Left cardiac atrium (tissue), 4 donors: ENCODE measurements around the gene KLHL18. TPM values are rescaled to one million over a fixed set of nuclear protein-coding genes. Genes with fewer than 3 reads are reported as not detected.
"Not testable (repeated sequence)": the region's sequence is repeated elsewhere in the genome, so short reads cannot be mapped to it uniquely, and the experiment has no call there.

ENCODE experiments used
- ATAC-seq, 2 donors: fragments of 200-7000 bp; cut with Tn5 transposase; one replicate each; pipeline ENCODE4 v1.9.1; 2020; ENCODE audit warnings: mild to moderate bottlenecking in 2 of 2, moderate library complexity in 2 of 2
- DNase-seq: peaks from one replicate; pipeline ENCODE4 v3.0.0-alpha.2; 2020
- intact Hi-C, 2 donors: fragments of 100-400 bp; cut with DNase I; formaldehyde crosslinking; loops; one replicate each; pipeline versions ENCODE4 v1.14.1 to v1.15.1; 2022 to 2023
- long read RNA-seq: library from polyadenylated mRNA; unstranded; transcript quantifications from one replicate; pipeline ENCODE4 v2.0.0, GENCODE V29; 2021
- total RNA-seq, 2 donors: library from RNA; stranded (reverse); fragmentation: NEBNext Ultra II Directional; extraction: Animal tissue kit (Norgen Biotek cat#: 25700); gene quantifications; one replicate each; pipeline ENCODE4 v1.2.1, GENCODE V29; 2021
- donor health status: DM: no; HTN: yes; CAD: no.
- donor health status: DM: no; HTN: yes; CAD: no; lungs with severe emphysema.
- donor health status: DM: yes; HTN: yes; CAD: no.
- donor health status: Dilated cardiomyopathy.

Gene KLHL18
- 10 to 100 TPM; 32.9 to 39.5 TPM for total RNA-seq
- long read RNA-seq, full-length matches to known transcripts, result 14 of 30 reads
- long read RNA-seq, partial matches to known transcripts, result 2 of 30 reads
- long read RNA-seq, other reads (novel, unspliced or antisense), result 14 of 30 reads

DNA sequence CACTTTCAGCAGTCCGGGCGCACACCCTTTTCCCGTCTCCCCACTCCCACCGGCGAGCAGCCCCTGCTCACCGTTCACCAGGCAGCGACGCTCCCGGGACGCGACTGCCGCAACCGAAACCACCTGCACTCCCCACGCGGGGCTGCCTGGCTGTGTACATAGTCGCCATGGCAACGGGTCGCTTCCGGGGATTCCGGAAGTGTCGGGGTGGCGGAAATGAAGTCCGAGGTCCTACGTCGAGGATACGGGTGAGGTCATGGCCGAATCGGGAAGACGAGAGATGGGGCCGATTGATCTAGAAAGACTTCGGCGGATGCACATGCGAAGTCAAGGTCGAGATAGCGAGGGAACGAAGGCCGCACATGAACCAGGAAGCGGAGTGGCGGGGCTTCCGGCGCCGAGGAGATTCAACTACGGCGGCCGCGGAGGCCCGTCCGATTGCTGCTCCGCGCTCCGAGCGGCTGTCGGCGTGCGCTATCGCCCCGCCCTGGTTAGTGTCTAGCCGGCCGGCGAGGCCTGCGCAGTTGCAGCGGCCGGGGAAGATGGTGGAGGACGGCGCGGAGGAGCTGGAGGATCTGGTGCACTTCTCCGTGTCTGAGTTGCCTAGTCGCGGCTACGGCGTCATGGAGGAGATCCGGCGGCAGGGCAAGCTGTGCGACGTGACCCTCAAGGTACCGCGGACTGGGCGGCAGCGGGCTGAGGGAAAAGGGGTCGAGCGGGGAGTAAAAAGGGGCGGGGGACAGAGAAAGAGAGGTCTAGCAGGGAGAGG is at the start of gene KLHL18, which contains the start of gene KIF9:
Gene KLHL18, plus strand, starts transcription at position 521 of the 769 bp plus-strand sequence. Its CDS starts 22 bp downstream, at position 543.
Gene KIF9, minus strand, starts transcription at position 376 of the 769 bp plus-strand sequence. CDS start 5,425 bp downstream, outside the sequence.
- intact Hi-C loops, result loop anchor here in 1 of 2 donors (10.0 kb wide), 1 partner anchor 118 kb away; the partner anchor contains the start of gene SETD2

DNA sequence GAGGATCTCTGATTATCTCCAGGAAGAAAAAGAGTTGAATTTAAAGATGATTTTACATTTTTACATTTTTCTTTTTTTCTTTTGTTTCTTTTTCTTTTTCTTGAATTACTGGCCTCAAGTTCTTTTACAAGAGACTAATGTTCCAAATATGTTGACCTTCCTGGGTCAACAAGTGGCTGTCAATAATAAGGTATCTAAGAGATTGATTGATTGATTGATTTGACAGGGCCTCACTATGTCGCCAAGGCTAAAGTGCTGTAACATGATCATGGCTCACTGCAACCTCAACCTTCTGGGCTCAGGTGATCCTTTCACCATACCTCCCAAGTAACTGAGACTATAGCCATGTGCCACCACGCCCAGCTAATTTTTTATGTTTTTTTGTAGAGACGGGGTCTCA is 44.7 kb upstream of the KLHL18 start:
- intact Hi-C loops, result no loop called here
- no peak for ATAC-seq
- no peak for DNase-seq

More for the DNA sequence above, at the start of gene KLHL18, which contains the start of gene KIF9:
- DNase-seq (peak; percentile 96), ATAC-seq (peak; percentile 97)

DNA sequence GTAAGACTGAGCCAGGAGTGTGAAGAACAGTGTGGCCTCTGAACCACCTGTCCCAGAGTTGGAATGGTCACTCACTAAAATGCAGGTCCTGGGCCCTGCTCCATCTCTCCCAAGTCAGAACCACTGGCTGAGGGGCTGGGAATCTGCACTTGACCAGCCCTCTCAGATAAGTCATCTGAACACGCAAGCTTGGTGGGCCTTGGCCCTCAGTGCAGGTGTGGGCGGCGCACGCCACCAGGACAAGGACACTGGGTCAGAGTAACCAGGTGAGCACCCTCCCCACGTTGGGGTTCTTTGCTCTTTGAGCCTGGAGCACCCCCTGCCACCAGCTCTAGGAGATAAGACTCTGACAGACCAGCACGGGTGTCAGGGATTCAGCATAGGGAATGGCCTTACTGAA is 42.8 kb upstream of the KLHL18 start:
- DNase-seq, result no peak
- ATAC-seq, result no peak
- intact Hi-C loops, result no loop called here

DNA sequence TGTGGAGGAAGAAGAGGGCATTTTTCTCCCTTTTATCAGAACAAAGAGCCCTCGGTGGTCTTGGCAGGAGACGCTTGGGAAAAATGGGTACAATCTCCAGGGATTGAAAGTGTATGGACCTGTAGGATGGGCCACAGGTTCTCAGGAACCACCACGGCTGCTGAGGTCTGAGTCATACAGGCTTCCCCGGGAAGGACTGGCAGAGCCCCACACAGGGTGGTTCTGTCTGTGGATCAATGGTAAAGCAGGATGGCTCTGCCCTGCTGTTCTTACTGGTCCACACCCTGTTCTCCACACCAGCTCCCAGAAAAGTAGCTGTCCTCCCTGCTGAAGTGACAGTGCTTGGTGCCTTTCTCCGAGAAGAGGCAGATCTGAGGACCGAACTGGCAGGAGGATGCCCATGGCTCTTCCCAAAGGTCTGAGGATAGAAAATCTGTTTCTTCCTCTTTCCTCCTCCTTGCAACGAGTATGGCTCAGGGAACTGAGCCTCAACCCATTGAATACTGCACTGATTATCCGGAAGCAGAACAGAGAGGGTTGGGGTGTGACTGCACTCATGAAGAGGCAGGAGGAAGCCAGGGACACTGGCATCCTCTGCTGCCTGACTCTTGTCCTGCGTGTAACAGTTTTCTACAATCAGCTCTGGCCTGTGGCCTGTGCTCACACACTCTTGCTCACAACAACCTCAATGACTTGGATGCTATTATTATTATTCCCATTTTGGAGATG is 39.2 kb upstream of the KLHL18 start:
- peak in 1 of 2 donors; percentile 47 for ATAC-seq
- intact Hi-C loops, result no loop called here
- no peak for DNase-seq

DNA sequence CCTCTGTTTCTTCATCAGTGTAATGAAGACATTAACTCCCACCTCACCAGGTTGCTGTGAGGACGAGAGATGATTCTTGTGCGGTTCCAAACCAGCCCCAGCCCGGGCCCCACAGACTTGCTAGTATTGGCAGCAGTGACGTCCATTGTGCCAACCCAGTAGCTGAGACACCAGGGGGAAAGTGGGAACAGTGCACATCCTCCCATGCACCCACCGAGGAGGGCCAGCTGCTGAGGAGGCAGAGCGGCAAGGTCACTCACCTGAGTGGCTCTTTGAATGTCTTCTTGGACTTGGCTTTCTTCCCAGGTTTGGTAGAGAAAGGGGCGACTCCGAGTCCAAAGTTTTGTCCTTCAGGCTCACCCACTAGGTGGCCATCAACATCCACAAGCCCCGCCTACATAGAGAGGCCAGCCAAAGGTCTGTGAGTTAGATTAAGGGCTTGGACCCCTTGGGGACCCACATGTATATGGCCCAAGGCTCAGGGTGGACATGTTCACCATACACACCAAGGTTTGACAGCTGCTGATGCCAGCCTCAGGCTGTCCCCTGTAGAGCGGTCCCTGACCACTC is 38.1 kb upstream of the KLHL18 start:
- DNase-seq (no peak), ATAC-seq (no peak)
- intact Hi-C loops, result no loop called here

DNA sequence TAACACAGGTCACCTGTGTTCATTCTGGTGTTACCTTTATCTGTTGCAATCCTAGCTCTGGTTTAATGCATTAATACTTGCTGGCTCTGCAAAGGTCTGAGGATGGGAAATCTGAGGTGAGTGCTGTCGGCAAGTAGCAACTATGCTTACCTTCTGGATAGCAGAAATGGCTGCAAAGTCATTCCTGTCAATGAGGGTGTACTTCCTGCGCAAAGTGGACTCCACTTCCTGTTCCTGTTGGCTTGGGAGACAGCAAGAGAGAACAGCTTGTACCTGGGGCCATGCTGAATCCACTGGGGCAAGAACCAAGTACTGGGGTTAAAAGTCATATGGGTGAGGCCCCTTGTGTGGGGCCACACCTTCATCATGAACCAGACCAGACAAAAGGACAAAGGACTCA is 37.5 kb upstream of the KLHL18 start:
- ATAC-seq (no peak), DNase-seq (no peak)
- intact Hi-C loops, result no loop called here

DNA sequence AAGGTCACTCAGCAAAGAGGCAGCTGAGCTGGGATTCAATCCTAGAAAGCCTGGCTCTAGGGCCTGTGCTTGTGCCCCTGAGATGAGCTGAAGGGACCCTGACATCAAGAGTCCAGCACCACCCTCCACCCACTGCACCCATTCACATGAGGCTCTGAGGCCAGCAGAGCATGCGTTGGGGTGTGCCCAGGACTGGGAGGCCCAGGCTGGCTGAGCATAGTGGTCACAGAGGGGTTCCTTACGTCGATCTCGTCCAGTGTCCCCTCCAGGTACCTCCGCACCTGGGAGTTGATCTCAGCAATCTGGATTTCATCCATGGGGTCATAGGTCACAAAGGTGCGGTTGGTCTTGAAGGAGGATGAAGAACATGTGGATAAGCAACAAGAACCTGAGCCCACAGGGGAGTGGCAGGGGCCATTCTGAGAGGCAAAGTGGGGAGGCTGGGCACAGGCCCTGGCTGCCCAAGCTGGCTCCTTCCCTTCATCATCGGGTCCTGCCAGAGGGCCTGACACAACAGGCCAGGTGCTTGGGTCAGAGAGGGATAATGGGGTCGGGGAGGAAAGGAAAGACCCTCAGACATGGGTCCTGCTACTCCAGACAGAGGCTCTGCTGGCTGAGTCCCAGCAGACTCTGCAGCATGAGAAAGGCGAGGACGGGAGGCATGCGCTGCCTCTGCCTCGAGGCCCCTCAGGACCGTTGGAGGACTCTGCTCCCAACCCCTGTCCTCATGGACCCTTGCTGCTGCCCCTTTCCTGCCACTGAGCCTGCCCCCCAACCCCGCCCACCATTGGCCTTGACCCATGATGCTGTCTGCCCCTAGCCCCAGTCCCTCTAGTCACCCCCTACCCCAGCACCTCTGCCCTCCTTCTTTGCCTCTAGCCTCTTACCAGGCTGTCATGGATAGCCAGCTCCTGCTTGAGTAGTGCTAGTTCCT is 35.3 kb upstream of the KLHL18 start:
- DNase-seq (no peak), ATAC-seq (no peak)
- intact Hi-C loops, result no loop called here

DNA sequence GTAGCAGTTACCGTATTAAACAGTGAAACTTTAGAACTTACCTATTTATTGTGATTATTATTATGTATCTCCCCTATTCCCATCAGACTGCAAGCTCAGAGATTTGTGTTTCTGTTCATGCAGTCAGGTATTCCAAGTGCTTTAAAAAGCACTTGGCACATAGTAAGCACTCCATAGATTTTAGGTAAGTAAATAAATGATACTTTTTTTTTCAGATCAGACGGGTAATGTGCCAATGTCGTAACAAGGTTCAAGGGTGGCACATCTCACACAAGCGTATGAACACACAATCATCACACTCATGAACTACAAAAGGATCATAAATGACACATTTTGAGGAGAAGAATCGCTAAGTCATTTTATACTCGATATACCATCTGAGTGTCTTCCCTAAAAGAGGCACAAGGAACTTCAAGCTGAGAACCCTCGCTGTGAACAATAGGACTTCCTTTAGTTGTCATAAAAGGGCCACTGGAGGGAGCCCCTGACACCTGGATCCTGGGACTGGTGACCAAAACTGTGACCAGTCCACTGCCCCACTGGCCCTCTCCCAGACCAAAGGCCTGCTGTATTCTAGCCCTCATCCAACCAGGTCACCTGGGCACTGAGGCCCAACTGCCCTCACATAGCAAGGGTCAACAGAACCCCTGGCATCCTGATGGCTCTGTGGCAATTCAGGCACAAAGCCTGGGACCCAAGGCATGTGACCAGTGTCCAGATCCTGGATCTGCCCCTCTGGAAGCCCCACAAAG is 32.3 kb upstream of the KLHL18 start:
- intact Hi-C loops, result loop anchor here (1.0 to 5.0 kb wide), 2 partner anchors 72 to 74 kb away; no protein-coding TSS in a partner anchor
- peak; percentile 65 to 76 for ATAC-seq
- DNase-seq, result peak; percentile 47

DNA sequence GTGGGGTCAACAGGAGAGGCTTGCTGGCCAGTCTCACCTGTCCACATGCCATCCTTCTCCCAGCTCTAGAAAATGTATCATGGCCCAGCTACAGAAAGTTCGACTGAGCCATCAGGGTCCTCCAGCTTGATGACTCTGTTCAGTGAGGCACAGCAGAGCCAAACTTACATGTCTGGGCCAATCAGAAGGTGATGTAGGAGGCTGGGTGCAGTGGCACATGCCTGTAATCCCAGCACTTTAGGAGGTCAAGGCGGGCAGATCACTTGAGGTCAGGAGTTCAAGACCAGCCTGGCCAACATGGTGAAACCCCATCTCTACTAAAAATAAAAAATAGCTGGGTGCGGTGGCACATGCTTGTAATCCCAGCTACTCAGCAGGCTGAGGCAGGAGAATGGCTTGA is 31.7 kb upstream of the KLHL18 start:
- not testable (repeated sequence) for ATAC-seq

DNA sequence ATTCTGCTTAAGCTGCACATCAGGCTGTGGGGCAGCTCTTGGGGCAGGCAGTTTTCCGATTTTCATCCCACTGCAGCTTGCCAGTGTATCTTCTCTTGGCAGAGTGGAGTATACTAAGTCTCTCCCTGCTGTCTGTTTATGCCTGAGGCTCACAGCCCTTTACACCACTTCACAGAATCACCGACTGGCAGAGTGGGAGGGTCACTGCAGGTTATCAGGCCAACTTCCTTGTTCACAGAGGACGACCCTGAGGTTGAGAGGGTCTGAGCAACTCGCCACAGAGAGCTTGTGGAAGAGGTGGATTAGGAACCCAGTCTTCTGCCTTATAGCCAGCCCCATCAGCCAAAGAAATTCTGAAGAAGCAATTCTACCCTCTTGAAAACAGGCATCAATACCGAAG is 31.1 kb upstream of the KLHL18 start:
- no peak for DNase-seq
- intact Hi-C loops, result loop anchor here in 1 of 2 donors (5.0 kb wide), 1 partner anchor 71 kb away; no protein-coding TSS in a partner anchor
- ATAC-seq, result no peak

More for the DNA sequence above, 31.7 kb upstream of the KLHL18 start:
- intact Hi-C loops, result loop anchor here in 1 of 2 donors (5.0 kb wide), 1 partner anchor 71 kb away; no protein-coding TSS in a partner anchor
- not testable (repeated sequence) for DNase-seq

DNA sequence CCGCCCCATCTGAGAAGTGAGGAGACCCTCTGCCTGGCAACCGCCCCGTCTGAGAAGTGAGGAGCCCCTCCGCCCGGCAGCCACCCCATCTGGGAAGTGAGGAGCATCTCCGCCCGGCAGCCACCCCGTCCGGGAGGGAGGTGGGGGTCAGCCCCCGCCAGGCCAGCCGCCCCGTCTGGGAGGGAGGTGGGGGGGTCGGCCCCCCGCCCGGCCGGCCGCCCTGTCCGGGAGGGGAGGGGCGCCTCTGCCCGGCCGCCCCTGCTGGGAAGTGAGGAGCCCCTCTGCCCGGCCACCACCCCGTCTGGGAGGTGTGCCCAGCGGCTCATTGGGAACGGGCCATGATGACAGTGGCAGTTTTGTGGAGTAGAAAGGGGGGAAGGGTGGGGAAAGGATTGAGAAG is 26.4 kb upstream of the KLHL18 start:
- intact Hi-C loops, ATAC-seq, DNase-seq: not testable (repeated sequence)

DNA sequence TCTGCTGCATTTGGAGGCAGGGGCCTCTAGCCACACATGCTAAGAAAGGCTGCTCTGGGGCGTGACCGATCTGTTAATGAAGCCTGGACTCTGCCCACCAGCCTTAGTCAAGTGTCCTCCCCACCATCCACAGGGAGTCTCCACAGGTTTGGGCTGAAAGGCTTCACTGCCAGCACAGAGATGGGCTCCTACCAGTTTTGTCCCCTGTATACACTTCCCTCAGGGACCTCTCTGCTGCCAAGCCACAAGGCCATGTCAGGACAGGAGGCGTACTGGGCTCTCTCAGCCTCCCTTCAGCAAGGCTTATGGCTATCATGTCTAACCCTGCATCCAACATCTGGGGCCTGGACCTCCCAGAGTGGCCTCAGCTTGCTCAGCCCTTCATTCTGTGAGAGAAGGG is 23.6 kb upstream of the KLHL18 start:
- intact Hi-C loops, result no loop called here
- ATAC-seq (no peak), DNase-seq (no peak)

DNA sequence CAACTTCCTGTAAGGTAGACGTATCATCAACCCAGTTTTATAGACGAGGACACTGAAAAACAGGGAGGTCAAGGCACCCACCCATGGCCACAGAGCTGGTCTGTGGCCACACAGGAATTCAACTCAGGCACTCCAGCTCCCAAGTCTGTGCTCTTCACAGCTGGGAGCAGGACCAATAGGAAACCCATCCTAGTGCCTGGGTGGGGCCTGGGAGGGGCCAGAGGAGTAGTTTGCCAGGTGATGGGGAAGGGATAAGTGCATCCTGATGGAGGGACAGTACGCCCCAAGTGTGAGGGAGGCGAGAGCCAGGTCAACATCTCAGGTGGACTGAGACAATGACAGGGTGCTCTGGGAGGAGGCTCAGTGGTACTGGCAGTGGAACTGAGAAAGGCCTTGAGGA is 22.1 kb upstream of the KLHL18 start:
- DNase-seq (no peak), ATAC-seq (no peak)
- intact Hi-C loops, result no loop called here

DNA sequence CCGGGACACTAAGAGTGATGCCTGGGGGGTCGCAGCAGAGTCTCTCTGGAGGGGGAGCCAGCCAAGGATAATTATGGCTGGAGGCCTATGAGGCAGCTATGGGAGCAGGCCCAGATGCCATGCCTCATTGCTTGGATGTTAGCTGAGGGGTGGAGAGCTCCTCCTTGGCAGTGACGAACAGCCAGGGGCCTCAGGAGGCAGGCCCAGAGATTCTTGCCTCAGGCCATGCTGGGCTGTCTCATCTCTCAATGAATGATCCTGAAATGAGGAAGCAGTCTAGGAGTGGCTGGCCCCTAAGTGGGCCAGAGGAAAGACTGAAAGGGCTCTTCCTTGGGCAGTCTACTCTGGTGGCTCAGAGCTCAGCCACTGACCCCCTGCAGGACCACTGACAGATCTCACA is 21.4 kb upstream of the KLHL18 start:
- intact Hi-C loops, result no loop called here
- DNase-seq (no peak), ATAC-seq (no peak)

DNA sequence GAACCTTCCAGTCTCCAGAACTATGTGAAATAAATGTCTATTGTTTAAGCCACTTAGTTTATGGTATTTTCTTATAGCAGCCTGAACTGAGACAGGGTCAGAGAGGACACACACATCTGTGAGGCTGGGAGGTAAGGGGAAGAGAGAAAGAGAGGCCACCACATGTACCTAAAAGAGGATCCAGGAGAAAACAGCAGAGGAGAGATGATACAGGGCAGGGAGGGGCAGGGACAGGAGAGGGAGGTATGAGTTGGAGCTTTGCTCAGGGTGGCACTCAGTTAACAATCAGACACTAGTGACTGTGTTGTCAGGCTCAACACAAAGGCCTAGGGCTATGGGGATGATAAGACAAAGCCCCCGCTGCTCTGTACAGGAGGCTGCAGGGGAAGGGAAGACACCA is 17.7 kb upstream of the KLHL18 start:
- no peak for ATAC-seq
- intact Hi-C loops, result no loop called here

DNA sequence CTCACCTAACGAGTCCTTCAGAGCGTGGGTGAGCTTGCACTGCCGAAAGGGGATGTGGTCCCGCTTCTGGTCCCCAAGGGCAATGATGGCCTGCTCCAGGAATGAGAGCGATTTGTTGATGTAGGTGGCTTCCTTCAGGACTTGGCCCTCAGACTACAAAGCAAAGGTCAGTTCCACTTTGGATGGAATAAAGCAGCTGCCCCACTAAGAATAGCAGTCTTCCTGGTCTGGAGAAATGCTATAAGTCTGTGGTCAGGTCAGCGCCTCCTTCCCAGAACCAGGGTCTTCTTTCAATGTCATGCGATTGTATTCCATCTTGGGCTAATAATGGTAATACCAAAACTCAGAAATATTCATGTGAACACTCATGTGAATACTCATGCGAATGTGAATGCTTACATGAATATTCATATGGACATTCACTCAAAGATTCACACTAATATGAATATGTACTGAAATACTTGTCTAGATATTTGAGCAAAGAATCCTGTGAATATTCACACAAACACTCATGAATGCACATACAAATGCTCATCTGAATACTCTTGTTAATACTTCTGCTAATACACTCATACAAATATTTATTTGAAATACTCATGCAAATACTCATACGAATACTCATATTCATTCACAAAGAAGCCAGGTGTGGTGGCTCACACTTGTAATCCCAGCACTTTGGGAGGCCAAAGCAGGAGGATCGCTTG is 16.9 kb upstream of the KLHL18 start:
- intact Hi-C loops, result no loop called here
- DNase-seq, result no peak
- no peak for ATAC-seq

More for the DNA sequence above, 17.7 kb upstream of the KLHL18 start:
- no peak for DNase-seq
